GM18868 (cell line): ENCODE measurements around the gene ENPEP.
"Not testable (repeated sequence)": the region's sequence is repeated elsewhere in the genome, so short reads cannot be mapped to it uniquely, and the experiment has no call there.

Source experiments
- ATAC-seq: cut with Tn5 transposase; IDR thresholded peaks from one replicate; pipeline ENCODE4 v1.9.1; 2021; ENCODE audit warnings: mild to moderate bottlenecking, moderate library complexity; ENCODE audit not compliant: unreplicated experiment

The ENPEP gene

DNA sequence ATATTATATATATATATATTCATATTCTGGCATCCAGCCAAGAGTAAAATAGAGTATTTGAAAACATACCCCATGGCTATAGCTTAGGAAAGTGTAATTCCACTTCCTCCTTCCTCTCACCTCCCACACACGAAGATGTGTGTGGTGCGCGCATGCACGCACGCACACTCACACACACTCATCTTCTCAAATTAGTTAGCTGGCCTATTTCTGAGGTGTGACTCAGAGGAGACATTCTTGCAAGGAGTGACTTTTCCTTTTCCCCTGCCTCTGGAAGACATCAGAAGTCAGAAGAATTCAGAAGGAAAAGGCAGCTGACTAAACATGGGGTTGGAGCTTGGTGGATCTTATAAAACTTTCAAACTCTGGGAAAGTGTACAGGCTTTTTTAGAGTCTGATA lies 8.8 kb downstream of the ENPEP start:
- peak; percentile 41 for ATAC-seq

DNA sequence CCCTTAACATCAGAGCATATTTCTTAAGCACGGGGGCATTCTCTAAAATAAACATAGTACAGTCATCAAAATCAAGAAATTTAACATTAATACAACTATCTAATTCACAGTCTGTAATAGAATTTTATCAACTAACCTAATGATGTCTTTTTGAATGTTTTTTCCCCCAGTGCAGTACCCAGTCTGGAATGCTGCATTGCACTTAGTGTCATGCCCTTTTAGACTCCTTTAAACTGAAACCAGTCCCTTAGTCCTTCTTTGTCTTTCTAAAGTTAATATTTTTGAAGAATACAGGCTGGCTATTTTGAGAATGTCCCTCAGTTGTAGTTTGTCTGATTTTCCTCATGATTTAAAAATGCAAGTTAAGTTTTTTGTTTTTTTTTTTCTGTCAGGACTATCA lies 9.5 kb downstream of the ENPEP start:
- no peak for ATAC-seq

DNA sequence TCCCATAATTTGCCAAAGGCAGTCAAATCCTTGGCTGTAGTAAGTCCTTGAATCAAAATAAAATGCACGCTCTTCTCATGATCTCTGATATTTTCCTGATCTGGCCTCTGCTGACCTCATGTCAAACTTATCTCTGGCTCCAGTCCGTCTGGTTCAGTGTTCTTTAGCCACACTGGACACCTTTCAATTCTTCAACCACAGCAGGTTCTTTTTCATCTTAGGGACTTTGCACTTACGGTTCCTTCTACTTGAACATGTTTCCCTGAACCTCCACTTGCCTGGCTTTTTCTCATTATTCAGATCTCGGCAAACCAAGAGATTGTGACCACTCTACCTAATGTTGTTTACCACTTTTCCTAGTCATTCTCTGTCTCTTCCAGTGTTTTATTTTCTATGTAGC lies 10.3 kb downstream of the ENPEP start:
- ATAC-seq: no peak

DNA sequence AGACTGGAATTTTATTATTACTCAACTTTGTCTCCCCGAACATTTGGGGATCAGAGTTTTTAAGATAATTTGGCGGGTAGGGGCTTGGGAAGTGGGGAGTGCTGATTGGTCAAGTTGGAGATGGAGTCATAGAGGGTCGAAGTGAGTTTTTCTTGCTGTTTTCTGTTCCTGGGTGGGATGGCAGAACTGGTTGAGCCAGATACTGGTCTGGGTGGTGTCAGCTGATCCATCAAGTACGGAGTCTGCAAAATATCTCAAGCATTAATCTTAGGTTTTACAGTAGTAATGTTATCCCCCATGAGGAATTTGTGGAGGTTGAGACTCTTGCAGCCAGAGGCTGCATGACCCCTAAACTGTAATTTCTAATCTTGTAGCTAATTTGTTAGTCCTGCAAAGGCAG lies 10.9 kb downstream of the ENPEP start:
- not testable (repeated sequence) for ATAC-seq

DNA sequence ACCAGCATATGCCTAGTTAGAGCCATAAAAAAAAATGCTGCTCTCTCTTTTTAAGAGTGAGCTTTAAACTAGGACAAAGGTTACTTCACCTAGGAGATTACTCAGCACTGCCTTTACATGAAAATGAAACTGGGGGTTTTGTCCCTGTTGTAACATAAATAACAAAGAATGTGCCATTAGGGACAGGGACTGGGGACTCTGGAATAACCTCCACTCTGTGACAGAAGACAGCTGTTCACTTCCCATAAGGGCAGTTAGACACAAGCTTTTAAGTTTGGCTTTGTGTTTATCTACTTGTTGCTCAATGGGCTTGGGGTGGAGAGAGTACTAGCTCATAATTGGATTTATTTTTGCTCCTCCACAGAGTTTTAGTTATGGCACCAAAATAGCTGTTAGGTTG lies 11.9 kb downstream of the ENPEP start:
- peak; percentile 31 for ATAC-seq

DNA sequence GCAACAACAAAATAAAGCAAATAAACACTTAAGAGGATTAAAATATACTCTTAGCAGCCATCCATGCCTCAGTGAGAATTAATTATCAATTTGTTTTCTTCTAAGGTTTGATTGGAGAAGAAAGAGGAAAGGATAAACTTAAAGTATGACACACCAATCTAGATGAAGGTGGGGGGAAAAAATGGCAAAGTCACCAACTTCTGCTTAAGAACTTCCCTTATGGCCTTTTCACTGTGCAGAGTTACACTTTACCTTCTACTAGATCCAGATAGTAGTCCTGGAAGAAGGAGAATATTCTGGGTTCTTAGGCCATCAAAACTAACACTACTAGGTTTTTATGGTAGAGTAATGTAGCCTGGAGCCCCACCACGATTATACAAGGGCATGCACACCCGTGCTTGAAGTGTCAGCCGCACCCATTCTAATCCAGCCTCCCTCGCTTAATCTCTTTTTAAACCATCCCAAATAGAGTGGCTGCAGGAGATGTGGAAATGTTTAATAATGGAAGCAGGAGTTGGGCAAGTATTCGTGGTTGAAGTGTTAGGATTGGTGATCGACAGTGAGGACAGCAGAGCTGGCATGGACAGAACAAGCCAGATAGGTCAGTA lies 14.1 kb downstream of the ENPEP start:
- no peak for ATAC-seq

DNA sequence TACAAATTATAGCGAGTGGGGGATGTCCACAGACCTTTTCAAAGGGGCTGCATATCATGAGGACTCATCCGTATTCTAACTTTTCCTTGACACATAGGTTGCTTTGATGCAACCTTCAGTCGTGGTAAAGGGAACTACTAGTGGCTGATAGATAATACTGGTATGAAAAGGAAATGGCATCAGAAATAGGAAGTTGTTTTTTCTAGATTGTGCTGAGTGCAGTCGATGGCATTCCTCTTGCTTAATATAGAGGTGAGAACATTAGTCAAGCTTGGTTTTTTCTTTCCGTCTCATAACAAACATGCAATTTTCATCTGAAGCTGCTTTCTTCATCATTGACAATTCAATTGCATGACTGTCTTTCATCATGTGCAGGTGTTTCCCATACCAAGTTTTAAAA lies 16.6 kb downstream of the ENPEP start:
- peak; percentile 55 for ATAC-seq

DNA sequence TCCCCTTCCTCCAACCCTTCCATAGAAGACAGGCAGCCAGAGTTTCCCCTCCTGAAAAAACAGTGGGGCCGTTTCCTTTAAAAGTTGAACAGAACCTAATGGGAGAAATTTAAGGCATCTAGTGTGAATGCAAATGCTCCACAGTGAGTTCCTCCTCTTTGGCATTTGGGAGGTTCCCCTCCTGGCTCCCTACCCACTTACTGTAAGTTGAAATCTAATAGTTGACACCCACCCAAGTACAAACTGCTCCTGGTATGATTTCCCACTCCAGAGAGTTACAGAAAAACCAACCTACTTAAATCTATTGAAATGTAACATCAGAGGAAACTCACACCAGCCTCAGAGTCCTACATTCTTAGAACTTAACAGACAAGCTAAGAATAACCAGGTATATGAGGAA lies 17.6 kb downstream of the ENPEP start:
- ATAC-seq: no peak

DNA sequence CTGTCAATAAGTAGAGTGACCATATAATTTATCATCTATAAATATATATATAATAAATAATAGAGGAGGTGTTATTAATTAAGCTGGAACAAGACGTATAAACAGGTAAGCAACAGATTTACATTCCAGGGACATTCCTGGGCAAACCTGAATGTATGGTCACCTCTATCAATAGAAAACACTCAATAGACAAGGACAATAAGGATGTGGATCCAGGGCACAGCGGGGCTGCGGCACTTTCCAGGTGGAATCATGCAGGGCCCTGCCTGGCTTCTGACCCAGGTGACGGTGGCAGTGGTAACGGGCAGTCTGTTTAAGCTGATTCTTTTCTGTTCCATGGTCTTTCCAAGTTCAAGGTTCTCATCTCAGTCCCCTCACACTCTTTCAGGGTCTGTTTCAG lies 22.5 kb downstream of the ENPEP start:
- no peak for ATAC-seq

DNA sequence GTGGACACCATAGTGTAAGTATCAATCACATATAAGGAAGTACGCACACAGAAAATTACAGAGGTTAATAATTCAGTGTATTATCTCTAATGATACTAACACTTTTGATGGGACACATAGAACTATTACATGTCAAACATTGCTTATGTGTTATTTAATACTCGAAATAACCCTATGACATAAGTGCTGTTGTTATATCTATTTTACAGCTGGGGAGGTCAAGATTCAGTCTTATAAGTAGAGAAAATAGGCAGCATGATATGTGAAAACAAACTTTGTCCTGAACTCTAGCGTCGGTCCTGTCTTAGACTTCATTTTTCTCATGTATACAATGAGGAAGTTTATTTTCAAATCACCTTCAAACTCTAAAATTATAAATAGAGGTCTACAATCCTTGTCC lies 23.2 kb downstream of the ENPEP start:
- no peak for ATAC-seq

DNA sequence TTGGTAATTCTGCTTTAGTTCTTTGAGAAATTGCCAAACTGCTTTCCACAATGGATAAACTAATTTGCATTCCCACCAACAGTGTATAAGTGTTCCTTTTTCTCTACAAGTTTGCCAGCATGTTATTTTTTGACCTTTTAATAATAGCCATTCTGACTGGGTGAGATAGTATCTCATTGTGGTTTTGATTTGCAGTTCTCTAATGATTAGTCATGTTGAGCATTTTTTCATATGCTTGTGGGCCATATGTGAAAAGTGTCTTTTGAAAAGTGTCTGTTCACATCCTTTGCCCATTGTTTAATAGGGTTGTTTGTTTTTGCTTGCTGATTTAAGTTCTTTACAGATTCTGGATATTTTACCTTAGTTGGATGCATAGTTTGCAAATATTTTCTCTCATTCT lies 25.9 kb downstream of the ENPEP start:
- ATAC-seq: peak; percentile 39

DNA sequence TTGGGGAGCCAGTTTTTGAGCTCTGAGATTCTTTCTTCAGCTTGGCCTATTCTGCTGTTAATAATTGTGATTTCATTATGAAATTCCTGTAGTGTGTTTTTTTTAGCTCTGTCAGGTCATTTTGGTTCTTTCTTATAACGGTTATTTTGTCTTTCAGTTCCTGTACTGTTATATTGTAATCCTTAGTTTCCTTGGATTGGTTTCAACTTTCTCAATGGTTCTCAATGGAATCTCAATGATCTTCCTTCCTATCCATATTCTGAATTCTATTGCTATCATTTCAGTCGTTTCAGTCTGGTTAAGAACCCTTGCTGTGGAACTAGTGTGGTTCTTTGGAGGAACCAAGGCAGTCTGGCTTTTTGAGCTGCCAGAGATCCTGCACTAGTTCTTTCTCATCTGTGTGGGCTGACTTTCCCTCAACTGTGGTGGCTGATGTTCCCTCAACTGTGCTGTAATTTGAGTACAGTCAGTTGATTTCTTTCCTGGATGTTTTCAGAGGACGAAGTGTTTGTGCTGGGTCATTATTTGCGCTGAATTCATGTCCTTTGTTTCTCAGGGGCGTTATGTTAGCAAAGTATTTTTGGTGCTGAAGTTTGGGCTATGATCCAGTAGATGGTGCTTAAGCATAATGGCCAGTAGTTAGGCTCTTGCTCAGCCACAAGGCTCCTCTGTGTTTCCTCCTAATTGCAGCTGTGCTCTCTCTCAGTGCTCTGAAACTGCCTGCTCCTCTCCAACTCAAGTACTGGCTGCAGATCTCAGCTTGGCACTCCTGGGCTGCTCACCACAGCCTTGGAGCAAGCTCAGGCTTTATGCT lies 27.5 kb downstream of the ENPEP start:
- no peak for ATAC-seq

DNA sequence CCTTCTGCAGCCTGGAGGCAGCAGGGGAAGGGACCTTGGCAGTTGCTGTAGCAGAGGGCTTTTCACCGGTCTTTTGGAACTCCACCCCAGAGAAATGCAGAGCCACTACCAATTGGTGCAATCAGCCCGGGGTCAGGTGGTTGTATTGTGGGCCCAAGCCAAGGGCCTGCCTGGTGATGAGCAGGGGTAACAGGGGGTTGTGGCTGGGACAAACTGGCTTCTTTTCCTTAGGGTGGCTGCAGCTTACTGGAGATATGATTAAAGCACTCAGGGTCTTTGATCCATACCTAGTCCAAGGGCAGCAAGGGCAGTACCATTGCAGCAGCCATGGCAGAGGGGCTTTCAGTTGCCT lies 28.1 kb downstream of the ENPEP start:
- ATAC-seq: no peak

DNA sequence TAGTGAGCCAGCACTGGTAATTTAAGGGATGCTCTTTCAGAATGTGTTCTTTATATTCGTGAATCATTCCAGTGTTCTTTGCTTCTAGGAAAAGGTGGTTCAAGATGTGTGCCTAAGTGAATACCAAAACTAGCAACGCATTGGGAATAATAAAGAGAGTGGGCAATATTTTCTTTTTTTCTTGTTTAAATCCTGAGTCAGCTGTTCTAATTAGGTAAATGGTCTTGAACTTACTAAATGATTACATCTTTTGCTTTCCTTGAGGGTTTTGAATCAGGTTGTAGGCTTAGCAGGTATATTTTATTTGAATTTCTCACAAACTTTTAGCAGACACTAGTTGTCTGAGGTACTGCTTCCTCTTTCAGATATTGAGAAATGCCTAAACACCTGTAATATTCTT lies 29.5 kb downstream of the ENPEP start:
- ATAC-seq: no peak

DNA sequence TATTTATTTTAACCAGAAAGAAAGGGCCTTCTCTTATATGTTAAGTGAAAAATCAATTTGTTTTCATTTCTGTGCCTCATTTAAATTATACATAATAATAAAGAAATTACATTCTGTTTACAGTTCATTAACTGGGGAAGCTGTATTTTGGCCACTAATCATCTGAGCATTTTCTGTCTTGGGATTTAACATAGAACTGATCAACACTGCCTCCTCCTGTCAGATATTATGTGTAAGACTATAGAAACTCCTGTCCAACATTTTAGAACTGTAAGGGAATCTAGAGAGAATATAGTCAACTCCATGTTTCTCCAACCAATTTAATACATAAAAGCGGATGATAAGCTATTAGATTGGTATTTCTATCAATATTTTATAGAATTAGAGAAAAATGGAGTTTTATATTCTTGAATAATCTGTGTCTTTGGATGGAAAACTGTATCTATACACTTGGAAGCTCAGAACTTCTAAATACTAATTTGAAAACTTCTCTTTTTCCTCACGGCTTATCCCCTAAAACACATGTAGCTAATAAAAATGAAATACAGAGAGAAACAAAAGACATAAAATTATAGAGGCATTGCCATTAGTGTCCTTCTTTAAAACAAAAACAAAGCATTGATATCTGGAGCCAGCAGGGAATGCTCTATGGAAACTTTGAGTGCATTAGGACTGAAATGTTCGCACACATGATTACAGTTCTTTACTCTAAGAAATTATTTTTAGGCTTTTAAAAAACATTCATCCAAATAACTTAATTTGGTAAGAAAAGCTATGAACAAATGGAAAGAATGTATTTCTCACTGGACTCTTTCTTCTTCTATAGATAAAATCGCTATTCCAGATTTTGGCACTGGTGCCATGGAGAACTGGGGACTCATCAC lies 33.1 kb downstream of the ENPEP start:
- peak; percentile 52 for ATAC-seq

DNA sequence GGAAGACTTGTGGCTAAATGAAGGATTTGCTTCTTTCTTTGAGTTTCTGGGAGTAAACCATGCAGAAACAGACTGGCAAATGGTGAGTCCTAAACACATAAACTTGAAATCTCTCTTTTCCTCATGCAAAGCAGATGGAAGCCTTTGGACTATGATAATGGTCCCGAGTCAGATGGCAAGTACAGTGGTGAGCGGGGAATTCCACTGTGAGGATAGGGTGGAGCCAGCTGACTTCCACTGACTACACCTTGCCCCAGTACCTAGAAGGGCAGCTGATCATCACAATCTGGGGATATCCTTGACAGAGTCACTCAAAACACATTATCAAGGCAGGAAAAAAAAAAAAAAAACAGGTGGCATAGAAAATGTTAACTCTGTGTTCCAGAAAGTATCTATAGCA lies 34.3 kb downstream of the ENPEP start:
- ATAC-seq: no peak

DNA sequence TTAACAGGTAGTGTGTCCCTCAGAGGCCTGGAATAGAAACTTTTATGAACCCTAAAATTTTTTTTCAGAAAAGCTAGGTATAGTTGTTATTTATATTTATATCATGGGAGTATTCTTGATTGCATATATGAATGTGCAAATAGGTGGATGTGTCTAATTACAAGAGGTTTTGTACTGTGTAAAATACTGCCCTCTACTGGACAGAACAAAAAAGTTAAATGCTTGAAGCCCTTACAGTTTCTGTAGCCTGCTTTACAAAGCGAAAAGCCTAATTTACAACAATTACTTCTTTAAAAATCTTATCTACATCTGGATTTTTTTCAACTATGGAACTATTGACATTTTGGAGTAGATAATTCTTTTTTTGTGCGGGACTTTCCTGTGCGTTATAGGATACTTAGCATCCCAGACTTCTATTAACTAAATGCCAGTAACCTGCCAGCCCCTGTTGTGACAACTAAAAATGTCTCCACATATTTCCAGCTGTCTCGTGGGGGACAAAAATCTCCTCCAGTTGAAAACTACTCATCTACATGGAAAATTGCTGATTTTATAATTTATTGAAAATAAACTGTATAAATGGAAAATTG lies 35.1 kb downstream of the ENPEP start:
- peak; percentile 62 for ATAC-seq

DNA sequence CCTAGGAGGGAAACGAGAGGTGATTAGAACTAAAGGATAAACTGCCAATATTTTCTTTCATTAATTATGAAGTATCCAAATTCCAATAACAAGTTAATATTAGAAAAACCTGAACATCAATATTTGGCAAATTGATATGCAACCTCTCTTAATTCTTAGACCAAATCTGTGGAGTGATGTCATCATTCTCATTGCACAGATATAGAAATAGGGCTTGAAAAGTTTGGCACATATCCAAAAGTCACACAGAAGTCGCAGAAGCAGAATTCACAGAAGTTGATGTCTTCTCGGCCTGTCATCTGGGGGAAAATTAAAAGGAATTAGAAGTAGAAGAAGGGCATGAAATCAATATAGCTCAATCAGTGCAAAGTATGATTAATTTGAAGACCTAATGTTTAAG lies 36.9 kb downstream of the ENPEP start:
- no peak for ATAC-seq

DNA sequence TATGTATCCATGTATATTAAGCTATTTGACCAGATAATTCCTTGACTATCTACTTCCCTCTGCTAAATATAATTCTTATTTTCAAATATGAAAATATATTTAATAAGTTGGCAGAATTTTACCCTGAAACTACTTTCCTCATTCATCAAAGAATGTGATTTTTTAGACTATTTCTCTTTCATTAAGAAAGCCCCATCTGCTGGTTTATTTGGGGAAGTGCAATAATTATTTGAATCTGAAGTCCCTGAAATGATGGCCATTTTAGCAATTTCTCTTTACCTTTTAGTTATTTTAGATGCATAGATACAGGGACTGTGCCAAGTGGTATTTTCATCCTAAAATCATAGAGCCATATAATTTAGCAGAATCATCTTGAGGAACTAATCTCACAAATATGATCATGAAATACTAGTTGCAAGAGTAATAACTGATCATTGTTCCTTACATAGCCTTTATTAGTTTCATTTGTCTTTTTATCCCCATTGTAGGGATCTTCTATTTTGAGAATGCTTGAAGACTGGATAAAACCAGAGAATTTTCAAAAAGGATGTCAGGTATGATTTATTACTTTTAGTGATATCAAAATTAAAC lies 39.0 kb downstream of the ENPEP start:
- ATAC-seq: no peak

DNA sequence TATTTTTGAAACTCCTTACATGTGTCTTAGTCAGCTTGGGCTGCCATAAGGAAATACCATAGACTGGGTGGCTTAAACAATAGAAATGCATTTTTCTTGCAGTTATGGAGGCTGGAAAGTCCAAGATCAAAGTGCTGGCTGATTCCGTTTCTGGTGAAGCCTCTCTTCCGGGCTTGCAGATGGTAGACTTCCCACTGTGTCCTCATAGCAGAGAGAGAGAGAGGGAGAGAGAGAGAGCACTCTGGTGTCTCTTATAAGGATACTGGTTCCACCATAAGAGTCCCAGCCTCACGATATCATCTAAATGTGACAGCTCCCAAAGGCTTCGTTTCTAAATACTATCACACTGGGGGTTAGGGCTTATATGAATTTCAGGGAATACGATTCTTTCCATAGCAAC lies 39.7 kb downstream of the ENPEP start:
- no peak for ATAC-seq
